Daoy (cell line): ENCODE data around the gene RBM15B. TPM values are rescaled to one million over a fixed set of nuclear protein-coding genes. Genes with fewer than 3 reads are reported as not detected.
"Not testable (repeated sequence)": the region's sequence is repeated elsewhere in the genome, so short reads cannot be mapped to it uniquely, and the experiment has no call there.

Experiments
- DNase-seq: peaks from one replicate; pipeline ENCODE4 v3.0.0-alpha.2; 2015; ENCODE audit warnings: low read depth
- total RNA-seq: library from RNA; depleted of rRNA; stranded (reverse); fragments of >200 nt; shearing (Covaris generic); gene quantifications from 2 replicates; pipeline ENCODE4 v1.2.3, GENCODE V29; 2014

Gene RBM15B
- total RNA-seq, 1 experiment from 2014 or later = 12.6 TPM

DNA sequence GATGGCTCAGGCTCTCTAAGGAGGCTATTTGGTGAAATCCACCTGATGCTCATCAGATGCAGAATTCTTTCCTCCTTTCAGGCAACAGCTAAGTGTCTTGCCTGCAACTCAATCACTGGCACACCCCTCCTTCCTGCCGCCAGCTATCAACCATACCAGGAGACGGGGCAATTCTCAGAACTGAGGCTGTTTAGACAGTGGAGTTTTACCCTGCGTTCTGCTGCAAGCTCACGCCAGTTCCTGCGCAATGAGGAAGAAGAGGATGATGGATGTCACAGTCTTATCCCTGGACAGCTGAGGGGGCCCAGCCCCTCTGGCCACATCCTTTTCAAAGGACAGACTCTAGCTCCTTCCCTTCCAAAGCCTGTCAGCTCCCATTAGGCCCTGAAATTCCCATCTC, 13.0 kb upstream of the RBM15B start:
- no peak for DNase-seq

- DNase-seq = no peak
Measured at GRCh38 chr3:51378726-51379125, 12.4 kb upstream of the RBM15B start.

DNA sequence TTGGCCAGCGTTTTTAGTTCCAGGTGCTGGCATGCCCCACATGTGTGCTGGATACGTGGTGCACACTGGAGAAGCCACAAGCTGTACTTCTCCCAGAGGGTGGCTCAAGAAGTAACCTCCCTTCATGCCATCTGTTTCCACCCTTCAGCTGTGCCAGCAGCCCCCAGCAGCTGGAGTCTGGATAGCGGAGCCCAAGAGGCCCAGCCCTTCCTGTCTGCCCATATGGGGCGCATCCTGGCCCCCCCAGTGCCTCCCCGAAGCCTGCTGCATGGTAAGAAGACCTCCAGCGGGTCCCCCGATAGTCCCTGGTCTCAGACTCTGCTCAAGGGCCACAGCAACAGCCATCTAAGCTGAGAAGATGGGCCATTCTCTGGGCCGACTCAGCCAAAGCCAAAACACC, 11.8 kb upstream of the RBM15B start:
- no peak for DNase-seq

GRCh38 chr3:51379746-51380455, 11.2 kb upstream of the RBM15B start:
- no peak for DNase-seq

DNA sequence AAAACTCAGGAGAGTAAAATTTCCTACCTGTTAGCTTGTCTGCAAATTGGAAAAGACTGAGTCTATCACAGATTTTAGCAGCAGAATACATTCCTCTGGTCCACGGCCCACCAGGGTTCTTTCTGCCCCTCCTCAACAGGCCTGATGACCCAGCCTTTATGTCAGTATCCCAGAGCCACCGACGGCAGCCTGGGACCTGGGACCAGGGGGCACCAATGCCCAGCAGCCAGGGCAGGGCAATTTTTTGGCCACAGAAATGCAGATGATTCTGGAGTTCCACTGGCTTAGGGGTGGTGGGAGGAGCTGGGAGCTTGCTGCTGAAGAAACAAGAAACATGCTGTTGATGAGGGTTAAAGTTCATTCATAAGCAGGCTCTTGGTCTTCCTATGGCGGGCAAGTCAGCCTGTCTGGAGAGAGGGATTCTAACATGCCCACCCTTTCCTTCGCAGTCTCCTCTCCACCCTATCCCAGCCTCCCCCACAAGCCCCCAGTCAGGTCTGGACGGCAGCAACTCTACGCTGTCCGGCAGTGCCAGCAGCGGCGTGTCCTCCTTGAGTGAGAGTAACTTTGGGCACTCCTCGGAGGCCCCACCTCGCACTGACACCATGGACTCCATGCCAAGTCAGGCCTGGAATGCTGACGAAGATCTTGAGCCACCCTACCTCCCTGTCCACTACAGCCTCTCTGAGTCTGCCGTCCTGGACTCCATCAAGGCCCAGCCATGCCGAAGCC, 10.3 kb upstream of the RBM15B start:
- no peak for DNase-seq

DNA sequence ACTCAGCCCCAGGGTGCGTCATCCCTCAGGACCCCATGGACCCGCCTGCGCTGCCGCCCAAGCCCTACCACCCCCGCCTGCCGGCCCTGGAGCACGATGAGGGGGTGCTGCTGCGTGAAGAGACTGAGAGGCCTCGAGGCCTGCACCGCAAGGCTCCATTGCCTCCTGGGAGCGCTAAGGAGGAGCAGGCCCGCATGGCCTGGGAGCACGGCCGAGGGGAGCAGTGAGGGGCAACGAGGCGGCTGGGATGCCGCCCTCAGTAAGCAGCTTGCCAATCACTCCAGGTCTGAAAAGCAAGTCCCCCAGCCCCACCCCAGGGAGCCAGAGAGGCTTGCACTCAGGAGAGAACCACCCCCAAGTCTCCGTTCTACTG, 9.8 kb upstream of the RBM15B start:
- DNase-seq = no peak

DNA sequence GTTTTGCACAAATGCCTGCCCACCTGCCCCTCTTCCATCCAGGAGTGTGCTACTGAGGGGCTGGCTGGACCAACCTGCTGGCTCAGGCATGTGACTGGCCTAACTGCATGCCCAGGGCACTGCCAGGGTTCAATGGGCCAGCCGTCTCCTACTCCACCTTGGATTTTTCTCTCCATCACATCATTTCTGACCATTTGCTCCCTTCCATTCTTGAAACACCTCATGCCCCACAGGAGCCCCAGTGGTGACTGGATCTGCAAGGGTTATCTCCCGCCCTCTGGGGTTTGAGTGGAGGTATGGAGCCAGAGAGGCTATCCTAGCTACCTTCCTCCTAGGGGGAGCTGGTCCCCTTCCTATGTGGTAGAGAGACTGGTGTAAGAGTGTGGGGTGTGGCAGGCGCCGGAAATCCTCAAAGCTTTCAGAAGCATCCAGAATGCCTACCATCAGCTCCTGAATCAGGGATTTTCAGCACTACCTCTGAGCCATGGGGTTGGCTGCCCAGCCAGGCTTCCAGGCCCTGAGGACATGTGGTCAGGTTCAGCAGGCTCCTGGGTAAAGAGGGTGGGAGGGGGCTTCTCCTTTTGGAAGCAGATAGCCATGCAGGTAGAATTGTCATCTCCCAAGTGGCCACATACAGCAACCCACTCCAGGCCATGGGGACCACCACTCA, 8.9 kb upstream of the RBM15B start:
- DNase-seq = no peak

GRCh38 chr3:51382947-51383578, 8.0 kb upstream of the RBM15B start:
- DNase-seq = no peak

- DNase-seq = peak; percentile 19
Measured at GRCh38 chr3:51384055-51384725, 6.9 kb upstream of the RBM15B start.

GRCh38 chr3:51384726-51385473, 6.2 kb upstream of the RBM15B start, which contains the start of gene MANF:
TSS of gene MANF (plus strand) at chr3:51385291. CDS start at chr3:51385343, 52 bp downstream.
- peak; percentile 98 for DNase-seq

GRCh38 chr3:51385621-51386091, 5.4 kb upstream of the RBM15B start:
- DNase-seq = no peak

DNA sequence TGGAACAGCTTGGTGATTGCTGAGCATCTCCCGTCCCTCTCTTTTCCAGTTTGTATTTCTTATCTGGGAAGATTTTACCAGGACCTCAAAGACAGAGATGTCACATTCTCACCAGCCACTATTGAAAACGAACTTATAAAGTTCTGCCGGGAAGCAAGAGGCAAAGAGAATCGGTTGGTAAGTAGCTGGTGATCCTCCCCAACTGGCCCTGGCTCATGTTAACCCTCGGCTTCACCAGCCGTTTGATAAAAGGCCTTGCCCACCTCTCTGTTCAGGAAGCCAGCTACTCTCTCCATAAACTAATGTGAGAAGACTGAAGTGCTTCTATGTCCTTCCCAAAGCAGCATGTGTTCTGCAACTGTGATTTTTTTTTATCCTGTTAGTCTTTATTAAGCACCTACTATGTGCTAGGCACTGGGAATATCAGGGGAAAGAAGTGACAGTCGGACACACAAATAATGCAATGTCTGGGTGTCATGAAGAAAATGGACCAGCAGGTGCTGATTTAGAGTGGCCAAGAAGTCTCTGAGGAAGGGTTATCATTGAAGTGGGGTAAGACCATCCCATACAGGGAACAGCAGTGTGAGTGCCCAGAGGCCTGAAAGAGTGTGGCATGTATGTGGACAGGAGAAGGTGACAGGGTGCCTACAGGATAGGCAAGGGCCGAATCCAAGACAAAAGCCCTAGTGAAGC, 4.8 kb upstream of the RBM15B start:
- DNase-seq = no peak

DNA sequence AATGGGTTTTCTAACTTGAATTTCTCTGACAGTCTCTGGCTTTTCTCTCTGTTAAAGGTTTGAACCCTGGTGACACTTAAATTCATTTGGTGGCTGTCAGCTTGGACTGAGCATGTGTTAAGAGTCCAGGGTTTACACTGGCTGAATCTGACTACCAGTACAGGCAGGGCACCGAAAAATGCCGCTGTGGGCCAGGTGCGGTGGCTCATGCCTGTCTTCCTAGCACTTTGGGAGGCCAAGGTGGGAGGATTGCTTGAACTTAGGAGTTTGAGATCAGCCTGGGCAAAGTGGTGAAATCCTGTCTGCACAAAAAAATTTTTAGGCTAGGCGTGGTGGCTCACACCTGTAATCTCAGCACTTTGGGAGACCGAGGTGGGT, 4.2 kb upstream of the RBM15B start:
- no peak for DNase-seq

- not testable (repeated sequence) for DNase-seq
Measured at GRCh38 chr3:51387281-51387680, 3.8 kb upstream of the RBM15B start.

DNA sequence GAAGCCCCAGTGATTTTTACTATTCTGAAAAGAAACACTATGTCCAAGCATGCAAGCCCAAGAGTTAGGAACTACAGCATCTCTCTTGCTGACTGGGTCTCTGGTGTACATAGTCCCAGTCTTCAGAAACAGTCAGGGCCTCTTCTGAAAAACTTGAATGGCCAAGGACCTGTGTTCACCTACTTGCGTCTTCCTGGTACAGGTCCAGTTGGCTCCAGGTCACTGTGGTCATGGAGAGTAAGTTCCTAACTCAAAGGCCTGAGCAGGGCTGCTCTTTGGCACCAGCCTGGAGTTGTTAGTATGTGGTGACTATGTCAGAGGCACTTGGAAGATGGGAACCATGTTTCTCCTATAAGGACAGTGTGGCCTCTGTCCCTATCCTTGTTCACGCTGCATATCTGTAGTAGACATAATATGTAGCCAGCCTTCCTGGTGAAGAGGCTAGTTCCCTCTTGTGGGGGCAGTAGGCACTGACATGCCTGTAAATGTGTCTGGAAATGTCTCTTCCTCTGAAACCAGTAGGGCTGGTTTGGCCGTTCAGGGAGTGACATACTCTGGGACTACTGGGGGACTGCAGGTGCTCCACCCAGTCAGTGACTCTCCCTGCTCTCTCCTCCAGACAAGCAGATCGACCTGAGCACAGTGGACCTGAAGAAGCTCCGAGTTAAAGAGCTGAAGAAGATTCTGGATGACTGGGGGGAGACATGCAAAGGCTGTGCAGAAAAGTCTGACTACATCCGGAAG, 2.6 kb upstream of the RBM15B start:
- no peak for DNase-seq

DNA sequence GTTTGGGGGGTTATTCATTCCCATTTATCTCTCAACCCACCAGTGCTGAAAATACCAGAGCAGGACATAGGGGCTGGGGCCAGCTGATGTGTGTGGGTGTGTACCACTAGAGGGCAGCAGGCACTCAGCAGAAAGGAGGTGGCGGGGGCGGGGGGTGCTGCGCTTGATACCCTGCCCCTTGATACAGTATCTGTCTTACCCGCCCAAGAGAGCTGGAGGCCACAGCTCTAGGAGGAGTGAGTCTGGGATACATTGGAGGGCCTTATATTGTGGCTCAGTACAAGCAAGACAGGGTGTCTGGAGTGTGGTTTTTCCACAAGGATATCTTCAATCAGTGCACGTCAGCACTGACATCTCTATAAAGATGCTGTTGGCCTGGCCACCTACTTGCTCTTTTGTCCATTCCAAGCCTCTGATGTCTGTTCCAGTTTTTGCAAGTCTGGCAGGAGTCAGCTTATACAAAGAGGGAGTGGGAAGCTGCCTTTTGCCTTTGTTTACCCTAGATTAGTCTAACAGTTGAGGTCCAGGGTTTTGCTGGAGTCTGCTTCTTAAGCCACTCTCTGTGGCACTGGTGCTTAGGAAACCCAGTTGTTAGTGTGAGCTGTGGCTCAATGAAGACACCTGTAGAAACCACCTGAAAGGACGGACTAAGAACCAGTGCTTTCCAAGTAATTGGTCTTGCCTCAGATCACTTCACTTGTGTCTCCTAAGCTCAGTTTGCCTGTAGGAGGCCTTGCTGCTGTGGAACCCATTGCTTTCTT, 1.5 kb upstream of the RBM15B start:
- DNase-seq = peak; percentile 44

- no peak for DNase-seq
Measured at GRCh38 chr3:51390246-51391074, 625 bp upstream of the RBM15B start.
